Skeletal muscle tissue (tissue), 4 donors: ENCODE measurements around the gene SERPIND1. TPM values are rescaled to one million over a fixed set of nuclear protein-coding genes. Genes with fewer than 3 reads are reported as not detected.

Experiments
- H3K27ac ChIP-seq: one replicate; pipeline ENCODE4 v1.7.0; 2013; ENCODE audit warnings: mild to moderate bottlenecking, low read depth, low read length, inconsistent platforms
- H3K27me3 ChIP-seq, 3 donors: one replicate each; pipeline ENCODE4 v1.7.0; 2013; ENCODE audit warnings: low read length in 3 of 3; ENCODE audit not compliant: control insufficient read depth in 3 of 3, insufficient read depth in 3 of 3
- H3K36me3 ChIP-seq, 3 donors: one replicate each; pipeline ENCODE4 v1.7.0; 2013; ENCODE audit warnings: low read length in 3 of 3; ENCODE audit not compliant: control insufficient read depth in 3 of 3, insufficient read depth in 3 of 3
- H3K4me1 ChIP-seq, 3 donors: one replicate each; pipeline ENCODE4 v1.7.0; 2013; ENCODE audit warnings: low read length in 3 of 3, mild to moderate bottlenecking in 3 of 3; ENCODE audit not compliant: control insufficient read depth in 3 of 3, insufficient read depth in 3 of 3
- H3K4me3 ChIP-seq, 3 donors: one replicate each; pipeline ENCODE4 v1.7.0; 2013; ENCODE audit warnings: low read length in 3 of 3
- H3K9ac ChIP-seq, 3 donors: one replicate each; pipeline ENCODE4 v1.7.0; 2013; ENCODE audit warnings: low read length in 3 of 3, mild to moderate bottlenecking in 3 of 3, moderate library complexity in 2 of 3, low read depth in 1 of 3
- H3K9me3 ChIP-seq, 3 donors: one replicate each; pipeline ENCODE4 v1.7.0; 2013; ENCODE audit warnings: low read length in 3 of 3; ENCODE audit not compliant: control insufficient read depth in 3 of 3
- total RNA-seq: library from RNA; depleted of rRNA; stranded (reverse); fragments of >200 nt; gene quantifications from one replicate; pipeline ENCODE4 v1.2.3, GENCODE V29; 2014
- donor health status: Osteomylitis.

The SERPIND1 gene
- total RNA-seq, 1 donor from 2014 or later, result not detected

DNA sequence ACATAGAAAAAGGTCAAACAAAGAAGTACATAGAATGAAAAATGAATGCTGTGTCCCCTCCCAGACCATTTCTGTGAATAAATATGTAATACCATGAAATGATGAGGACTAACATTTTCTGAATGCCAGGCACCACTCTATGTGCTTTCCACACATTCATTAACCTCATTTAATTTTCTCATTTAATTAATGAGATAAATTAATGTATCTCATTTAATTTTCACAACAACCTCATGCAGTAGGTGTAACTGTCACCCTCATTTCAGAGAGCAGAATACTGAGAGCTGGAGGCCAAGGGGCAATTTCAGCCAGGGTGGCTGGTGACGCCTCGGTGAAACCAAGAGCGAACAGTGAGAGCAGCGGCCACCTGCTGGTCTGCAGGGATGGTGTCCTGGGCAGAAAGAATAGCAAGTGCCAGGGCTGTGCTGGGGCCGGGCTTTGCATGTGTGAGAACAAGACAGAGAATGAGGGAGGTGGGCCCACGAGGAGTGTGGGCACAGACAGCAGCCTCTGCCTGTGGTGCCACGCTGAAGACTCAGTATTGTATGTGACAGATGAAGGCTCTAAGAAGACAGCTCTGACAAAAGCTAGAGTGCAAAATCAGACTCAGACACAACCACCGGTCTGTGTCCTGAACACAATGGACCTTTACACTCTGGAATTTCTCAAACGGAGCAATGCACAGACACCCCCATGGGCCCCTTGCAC, 1.8 kb upstream of the SERPIND1 start:
- no peaks in the 10 kb centered on the region for H3K4me1 ChIP-seq
- peaks cover 2 to 5% (median 3%) of the 10 kb centered on the region in 3 donors for H3K36me3 ChIP-seq
- no peaks in the 10 kb centered on the region for H3K27me3 ChIP-seq
- H3K9ac ChIP-seq, result no peak overlapping the region
- H3K9me3 ChIP-seq, result no peaks in the 10 kb centered on the region
- no peak overlapping the region for H3K4me3 ChIP-seq
- H3K27ac ChIP-seq, result no peak overlapping the region

DNA sequence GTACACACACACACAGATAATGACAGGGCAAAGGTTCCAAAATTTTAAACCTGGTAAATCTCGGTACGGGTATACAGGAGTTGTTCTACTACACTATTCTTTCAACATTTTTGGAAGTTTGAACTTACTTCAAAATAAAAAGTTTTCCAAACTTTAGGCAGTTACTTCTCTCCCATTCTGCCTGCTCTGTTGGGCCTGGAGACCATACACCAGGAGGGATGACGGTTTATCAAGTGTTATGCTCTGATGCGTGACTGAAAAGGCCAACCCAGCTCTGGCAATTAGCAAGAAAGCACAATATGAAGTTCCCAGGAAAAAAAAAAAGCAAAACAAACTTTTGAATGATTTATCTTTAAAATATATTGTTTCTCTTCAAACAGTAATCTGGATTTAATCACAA, 969 bp downstream of the SERPIND1 start:
- peaks cover 3 to 16% (median 11%) of the 10 kb centered on the region in 3 donors for H3K36me3 ChIP-seq
- H3K27ac ChIP-seq, result no peak overlapping the region

GRCh38 chr22:20775342-20775895, 1.5 kb downstream of the SERPIND1 start:
- no peak overlapping the region for H3K9ac ChIP-seq
- no peaks in the 10 kb centered on the region for H3K4me1 ChIP-seq
- H3K9me3 ChIP-seq, result no peaks in the 10 kb centered on the region
- H3K27me3 ChIP-seq, result no peaks in the 10 kb centered on the region
- peaks cover 3 to 17% (median 11%) of the 10 kb centered on the region in 3 donors for H3K36me3 ChIP-seq
- H3K27ac ChIP-seq, result no peak overlapping the region
- H3K4me3 ChIP-seq, result no peak overlapping the region

More for the DNA sequence above, 969 bp downstream of the SERPIND1 start:
- H3K4me3 ChIP-seq, result no peak overlapping the region
- H3K9ac ChIP-seq, result no peak overlapping the region
- H3K27me3 ChIP-seq, result no peaks in the 10 kb centered on the region
- H3K9me3 ChIP-seq, result no peaks in the 10 kb centered on the region
- no peaks in the 10 kb centered on the region for H3K4me1 ChIP-seq

GRCh38 chr22:20776624-20777405, 2.9 kb downstream of the SERPIND1 start:
- no peak overlapping the region for H3K27ac ChIP-seq

GRCh38 chr22:20777420-20778177, 3.7 kb downstream of the SERPIND1 start:
- H3K36me3 ChIP-seq, result peaks cover 3 to 17% (median 11%) of the 10 kb centered on the region in 3 donors
- no peak overlapping the region for H3K27ac ChIP-seq
- H3K9ac ChIP-seq, result no peak overlapping the region
- H3K4me1 ChIP-seq, result no peaks in the 10 kb centered on the region
- no peaks in the 10 kb centered on the region for H3K9me3 ChIP-seq
- no peak overlapping the region for H3K4me3 ChIP-seq
- no peaks in the 10 kb centered on the region for H3K27me3 ChIP-seq

More at GRCh38 chr22:20776624-20777405, 2.9 kb downstream of the SERPIND1 start:
- Histone ChIP-seq H3K4me1 (no peaks in the 10 kb centered on the region), H3K9ac (no peak overlapping the region), H3K4me3 (no peak overlapping the region), H3K36me3 (peaks cover 6 to 17% (median 11%) of the 10 kb centered on the region in 3 donors), H3K9me3 (no peaks in the 10 kb centered on the region), H3K27me3 (no peaks in the 10 kb centered on the region)

DNA sequence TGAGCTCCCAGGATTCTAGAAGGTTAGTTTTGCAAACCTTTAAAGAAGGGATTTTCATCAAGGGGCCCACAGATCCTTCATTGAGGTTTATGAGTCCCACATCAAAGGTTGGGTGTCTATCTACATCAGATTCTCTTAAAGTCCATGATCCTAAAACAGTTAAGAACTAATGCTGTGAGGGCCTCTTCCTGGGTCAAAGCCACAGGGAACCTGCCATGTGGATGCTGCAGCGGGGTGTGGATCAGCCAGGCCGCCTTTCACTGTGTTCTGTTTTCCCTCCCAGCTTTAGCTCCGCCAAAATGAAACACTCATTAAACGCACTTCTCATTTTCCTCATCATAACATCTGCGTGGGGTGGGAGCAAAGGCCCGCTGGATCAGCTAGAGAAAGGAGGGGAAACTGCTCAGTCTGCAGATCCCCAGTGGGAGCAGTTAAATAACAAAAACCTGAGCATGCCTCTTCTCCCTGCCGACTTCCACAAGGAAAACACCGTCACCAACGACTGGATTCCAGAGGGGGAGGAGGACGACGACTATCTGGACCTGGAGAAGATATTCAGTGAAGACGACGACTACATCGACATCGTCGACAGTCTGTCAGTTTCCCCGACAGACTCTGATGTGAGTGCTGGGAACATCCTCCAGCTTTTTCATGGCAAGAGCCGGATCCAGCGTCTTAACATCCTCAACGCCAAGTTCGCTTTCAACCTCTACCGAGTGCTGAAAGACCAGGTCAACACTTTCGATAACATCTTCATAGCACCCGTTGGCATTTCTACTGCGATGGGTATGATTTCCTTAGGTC, 5.3 kb downstream of the SERPIND1 start:
- peaks cover 0 to 2% (median 0%) of the 10 kb centered on the region in 3 donors for H3K4me1 ChIP-seq
- no peak overlapping the region for H3K4me3 ChIP-seq
- no peaks in the 10 kb centered on the region for H3K27me3 ChIP-seq
- H3K27ac ChIP-seq, result no peak overlapping the region
- H3K36me3 ChIP-seq, result peaks cover 3 to 15% (median 6%) of the 10 kb centered on the region in 3 donors
- no peaks in the 10 kb centered on the region for H3K9me3 ChIP-seq
- H3K9ac ChIP-seq, result no peak overlapping the region

- Histone ChIP-seq H3K9ac (no peak overlapping the region), H3K4me1 (peaks cover 0 to 2% (median 0%) of the 10 kb centered on the region in 3 donors), H3K4me3 (no peak overlapping the region), H3K9me3 (no peaks in the 10 kb centered on the region), H3K27ac (no peak overlapping the region), H3K36me3 (peaks cover 3 to 15% (median 6%) of the 10 kb centered on the region in 3 donors), H3K27me3 (no peaks in the 10 kb centered on the region)
Observed at GRCh38 chr22:20779818-20780158, 5.9 kb downstream of the SERPIND1 start.

DNA sequence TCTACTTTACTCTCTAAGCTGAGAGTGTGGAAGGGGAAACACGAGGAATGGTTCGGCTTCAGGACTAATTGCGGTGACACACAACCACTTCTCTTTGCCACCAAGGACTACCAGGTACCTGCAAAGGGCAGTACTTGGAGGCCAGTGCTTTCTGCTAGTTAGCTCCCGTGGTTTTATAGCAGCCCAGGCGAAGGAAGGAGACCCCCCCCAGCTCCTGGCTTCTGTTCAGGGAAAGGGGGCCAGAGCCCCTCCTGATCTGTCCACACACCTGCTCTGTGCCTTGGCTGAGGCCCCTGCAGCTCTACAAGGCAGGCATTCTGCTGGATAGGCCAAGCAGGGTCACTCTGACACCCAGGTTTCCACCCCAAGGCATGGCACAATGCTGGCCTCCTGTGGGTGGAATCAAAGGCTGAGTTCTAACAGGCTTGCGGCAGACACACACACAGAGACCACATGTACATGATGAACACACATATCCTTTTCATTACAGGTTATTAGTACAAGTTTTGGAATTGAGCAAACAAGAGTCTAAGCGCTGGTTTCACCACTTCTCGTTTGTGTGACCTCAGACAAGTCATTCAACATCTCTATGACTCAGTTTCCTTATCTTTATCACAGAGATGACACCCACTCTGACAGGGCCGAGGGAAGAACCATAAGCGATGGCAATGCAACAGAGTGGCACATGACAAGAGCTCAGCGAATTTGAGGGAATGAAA, 7.5 kb downstream of the SERPIND1 start:
- Histone ChIP-seq H3K27ac (no peak overlapping the region), H3K9me3 (no peaks in the 10 kb centered on the region), H3K9ac (no peak overlapping the region), H3K27me3 (no peaks in the 10 kb centered on the region), H3K36me3 (peaks cover 3 to 19% (median 6%) of the 10 kb centered on the region in 3 donors), H3K4me1 (peaks cover 0 to 2% (median 1%) of the 10 kb centered on the region in 3 donors), H3K4me3 (no peak overlapping the region)

DNA sequence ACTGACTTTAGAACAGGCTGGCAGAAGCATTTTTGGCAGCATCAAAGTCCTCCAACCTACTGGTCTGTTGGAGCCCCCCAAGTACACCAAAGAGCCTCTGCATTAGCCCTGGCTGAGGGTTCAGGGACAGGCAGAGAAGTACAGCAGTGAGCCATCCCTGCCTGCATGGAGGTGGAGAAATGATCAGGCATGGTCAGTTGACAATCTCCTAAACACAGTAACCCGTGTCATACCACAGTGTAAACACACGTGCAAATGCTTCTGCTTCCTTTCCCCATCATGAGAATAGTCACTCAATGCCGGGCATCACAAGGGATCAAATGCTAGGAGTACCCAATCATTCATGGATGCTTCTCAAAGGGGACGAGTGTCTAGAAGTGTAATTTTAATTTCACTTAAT, 8.2 kb downstream of the SERPIND1 start:
- Histone ChIP-seq H3K4me3 (no peak overlapping the region), H3K4me1 (peaks cover 2 to 6% (median 3%) of the 10 kb centered on the region in 3 donors), H3K27me3 (no peaks in the 10 kb centered on the region), H3K36me3 (peaks cover 4 to 25% (median 6%) of the 10 kb centered on the region in 3 donors), H3K9me3 (no peaks in the 10 kb centered on the region), H3K9ac (no peak overlapping the region), H3K27ac (no peak overlapping the region)
